ENCODE data around the gene FBXL17.

Gene FBXL17

DNA sequence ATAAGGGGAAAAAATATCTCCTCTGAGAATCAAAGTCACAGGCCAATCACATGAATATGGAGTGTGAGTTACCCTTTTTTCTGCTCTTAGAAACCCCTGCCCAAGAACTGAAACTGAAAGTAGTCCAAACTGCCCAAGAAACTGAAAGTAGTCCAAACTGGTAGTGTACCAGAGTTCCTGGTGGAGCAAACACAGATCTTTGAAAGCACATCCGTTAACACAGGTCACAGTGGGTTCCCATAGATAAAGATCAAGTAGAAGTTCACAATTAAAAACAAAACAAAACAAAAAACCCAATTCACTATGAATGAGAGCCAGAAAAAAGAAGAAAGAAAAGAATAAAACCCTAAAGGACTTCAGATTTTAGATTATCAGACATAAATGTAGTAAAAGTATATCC is 378.7 kb downstream of the FBXL17 start:
- Histone ChIP-seq H3K27ac (ENCODE audit: extremely low read depth, low read depth, low read length) (no peak overlapping the region), H3K36me3 (ENCODE audit: control insufficient read depth in 2 of 2, insufficient read depth in 1 of 2, low read length in 2 of 2) (no peaks in the 10 kb centered on the region), H3K9me3 (ENCODE audit: control insufficient read depth, insufficient read depth, low read depth, low read length) (no peaks in the 10 kb centered on the region), H3K4me1 (ENCODE audit: control insufficient read depth, insufficient read depth, low read length) (no peaks in the 10 kb centered on the region), H3K4me3 (ENCODE audit: low read depth, low read length) (no peak overlapping the region)
- ChIA-PET POLR2A (no interaction called here), CTCF (no interaction called here)
- TF ChIP-seq PRDM1 (tag by site-specific recombination; IDR thresholded peaks at IDR 0.05): 0 out of 2 replicates have a peak, but pooled peaks have one; percentile 15
- no peak for TF ChIP-seq ZNF416 (tag by site-specific recombination; IDR thresholded peaks at IDR 0.05)
- TF ChIP-seq ZNF146 (tag by site-specific recombination; IDR thresholded peaks at IDR 0.05): no peak
- TF ChIP-seq BCL6B (tag by site-specific recombination; IDR thresholded peaks at IDR 0.05): peak; percentile 39; the same call in 1 of the 2 replicates

DNA sequence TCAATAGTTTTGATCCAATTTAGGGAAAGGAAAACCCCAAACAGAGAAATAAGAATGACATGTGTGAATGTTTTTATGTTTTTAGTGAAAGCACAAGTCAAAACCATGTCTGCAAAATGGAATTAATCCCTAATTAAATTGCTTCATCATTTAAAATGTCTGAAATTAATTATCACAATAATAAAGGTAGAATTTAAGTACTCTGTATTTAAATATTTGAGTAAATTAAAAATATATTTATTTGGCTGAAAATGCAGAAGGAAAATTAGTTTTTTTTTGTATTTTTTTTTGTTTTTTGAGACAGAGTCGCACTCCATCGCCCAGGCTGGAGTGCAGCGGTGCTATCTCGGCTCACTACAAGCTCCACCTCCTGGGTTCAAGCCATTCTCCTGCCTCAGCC is 380.7 kb downstream of the FBXL17 start:
- ChIA-PET CTCF (no interaction called here), POLR2A (no interaction called here)
- H3K27ac ChIP-seq (ENCODE audit: extremely low read depth, low read depth, low read length): no peak overlapping the region
- no peaks in the 10 kb centered on the region for H3K4me1 ChIP-seq (ENCODE audit: control insufficient read depth, insufficient read depth, low read length)
- H3K9me3 ChIP-seq (ENCODE audit: control insufficient read depth, insufficient read depth, low read depth, low read length): no peaks in the 10 kb centered on the region
- H3K36me3 ChIP-seq (ENCODE audit: control insufficient read depth in 2 of 2, insufficient read depth in 1 of 2, low read length in 2 of 2): no peaks in the 10 kb centered on the region
- no peak overlapping the region for H3K4me3 ChIP-seq (ENCODE audit: low read depth, low read length)
- TF ChIP-seq ZNF140 (tag by site-specific recombination; IDR thresholded peaks at IDR 0.05) (no peak), ZNF501 (tag by site-specific recombination; IDR thresholded peaks at IDR 0.05) (no peak), ZNF223 (tag by site-specific recombination; IDR thresholded peaks at IDR 0.05) (no peak), ZNF658 (tag by site-specific recombination; IDR thresholded peaks at IDR 0.05) (no peak)
- TF ChIP-seq, protein P1, sequence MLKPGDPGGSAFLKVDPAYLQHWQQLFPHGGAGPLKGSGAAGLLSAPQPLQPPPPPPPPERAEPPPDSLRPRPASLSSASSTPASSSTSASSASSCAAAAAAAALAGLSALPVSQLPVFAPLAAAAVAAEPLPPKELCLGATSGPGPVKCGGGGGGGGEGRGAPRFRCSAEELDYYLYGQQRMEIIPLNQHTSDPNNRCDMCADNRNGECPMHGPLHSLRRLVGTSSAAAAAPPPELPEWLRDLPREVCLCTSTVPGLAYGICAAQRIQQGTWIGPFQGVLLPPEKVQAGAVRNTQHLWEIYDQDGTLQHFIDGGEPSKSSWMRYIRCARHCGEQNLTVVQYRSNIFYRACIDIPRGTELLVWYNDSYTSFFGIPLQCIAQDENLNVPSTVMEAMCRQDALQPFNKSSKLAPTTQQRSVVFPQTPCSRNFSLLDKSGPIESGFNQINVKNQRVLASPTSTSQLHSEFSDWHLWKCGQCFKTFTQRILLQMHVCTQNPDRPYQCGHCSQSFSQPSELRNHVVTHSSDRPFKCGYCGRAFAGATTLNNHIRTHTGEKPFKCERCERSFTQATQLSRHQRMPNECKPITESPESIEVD (tag by site-specific recombination; IDR thresholded peaks at IDR 0.05): no peak

DNA sequence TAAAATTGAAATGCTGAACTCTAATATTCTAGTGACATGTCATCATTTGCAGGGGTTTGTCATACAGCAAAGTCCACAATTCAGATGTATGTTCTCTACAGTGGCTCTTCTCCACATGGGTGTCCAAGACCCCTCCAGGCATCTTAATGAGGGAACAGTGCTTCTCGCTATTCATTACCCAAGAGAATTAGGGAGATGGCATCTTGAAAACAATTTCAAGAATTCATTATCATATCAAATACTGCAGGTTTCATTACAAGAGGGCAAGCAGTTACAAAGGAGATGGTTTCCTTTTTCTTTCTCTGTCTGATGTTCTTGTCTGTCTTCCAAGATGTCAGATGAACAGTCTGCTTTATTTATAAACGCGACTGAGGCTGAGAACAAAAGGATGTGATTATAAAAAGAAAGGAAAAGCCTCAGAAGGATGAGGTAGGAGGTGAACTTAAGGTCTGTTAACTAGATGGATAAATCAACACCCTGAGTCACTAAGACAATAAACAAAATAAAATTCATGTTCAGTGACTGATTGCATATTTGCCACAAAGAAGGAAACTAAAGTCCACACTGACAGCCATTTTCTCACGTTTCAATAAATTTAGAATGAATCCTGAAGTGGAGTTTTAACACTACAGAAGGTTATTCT is 384.4 kb downstream of the FBXL17 start:
- H3K4me3 ChIP-seq (ENCODE audit: low read depth, low read length): no peak overlapping the region
- TF ChIP-seq ZNF24 (tag by site-specific recombination; IDR thresholded peaks at IDR 0.05): no peak
- no peak for TF ChIP-seq ZNF398 (tag by site-specific recombination; IDR thresholded peaks at IDR 0.05)
- no peak for TF ChIP-seq ZFHX2 (tag by site-specific recombination; conservative IDR thresholded peaks at IDR 0.05)
- no peak overlapping the region for H3K27ac ChIP-seq (ENCODE audit: extremely low read depth, low read depth, low read length)
- POLR2A ChIA-PET: no interaction called here
- H3K4me1 ChIP-seq (ENCODE audit: control insufficient read depth, insufficient read depth, low read length): no peaks in the 10 kb centered on the region
- H3K9me3 ChIP-seq (ENCODE audit: control insufficient read depth, insufficient read depth, low read depth, low read length): no peaks in the 10 kb centered on the region
- H3K36me3 ChIP-seq (ENCODE audit: control insufficient read depth in 2 of 2, insufficient read depth in 1 of 2, low read length in 2 of 2): no peaks in the 10 kb centered on the region
- CTCF ChIA-PET: no interaction called here

DNA sequence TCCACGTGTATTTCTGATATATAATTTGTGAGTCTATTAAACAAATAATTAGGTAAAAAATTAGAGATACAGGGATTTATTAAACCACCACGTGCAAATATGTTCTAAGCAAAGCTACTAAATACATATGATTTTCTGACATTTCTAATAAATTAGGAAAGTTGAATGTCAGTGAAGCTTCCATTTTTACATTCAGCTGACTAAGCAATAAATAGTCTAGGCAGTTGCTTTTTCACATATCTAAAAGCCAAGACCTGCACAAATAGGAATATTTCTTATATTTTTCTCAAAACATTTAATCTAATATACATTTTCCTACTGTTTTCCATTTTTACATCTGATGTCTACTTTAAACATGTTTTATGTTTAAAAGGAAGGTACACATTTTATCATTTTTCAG is 388.6 kb downstream of the FBXL17 start:
- no peaks in the 10 kb centered on the region for H3K4me1 ChIP-seq (ENCODE audit: control insufficient read depth, insufficient read depth, low read length)
- no peak overlapping the region for H3K4me3 ChIP-seq (ENCODE audit: low read depth, low read length)
- ChIA-PET POLR2A (no interaction called here), CTCF (no interaction called here)
- no peaks in the 10 kb centered on the region for H3K9me3 ChIP-seq (ENCODE audit: control insufficient read depth, insufficient read depth, low read depth, low read length)
- H3K36me3 ChIP-seq (ENCODE audit: control insufficient read depth in 2 of 2, insufficient read depth in 1 of 2, low read length in 2 of 2): no peaks in the 10 kb centered on the region
- H3K27ac ChIP-seq (ENCODE audit: extremely low read depth, low read depth, low read length): no peak overlapping the region
- TF ChIP-seq ZNF830 (tag by site-specific recombination; IDR thresholded peaks at IDR 0.05; ENCODE audit: low read depth): no peak
- TF ChIP-seq ZSCAN23 (tag by site-specific recombination; IDR thresholded peaks at IDR 0.05): no peak
- no peak for TF ChIP-seq ZNF391 (tag by site-specific recombination; IDR thresholded peaks at IDR 0.05; ENCODE audit: borderline replicate concordance, low read depth)
- no peak for TF ChIP-seq ZBTB26 (tag by site-specific recombination; optimal IDR thresholded peaks at IDR 0.05)
- no peak for TF ChIP-seq REST (tag by site-specific recombination; IDR thresholded peaks at IDR 0.05)
- no peak for TF ChIP-seq ZNF48 (tag by site-specific recombination; IDR thresholded peaks at IDR 0.05)
